Suprapubic skin (tissue), 4 donors: ENCODE measurements around the gene ATG14.

Experiments
- EP300 ChIP-seq: sonication (generic); formaldehyde crosslinking; IDR thresholded peaks from one replicate; pipeline ENCODE4 v1.6.1; 2017; ENCODE audit warnings: antibody characterized with exemption
- POLR2A ChIP-seq, 2 donors: fragments of 450-650 bp; IDR thresholded peaks; one replicate each; pipeline ENCODE4 v1.6.1; 2017; ENCODE audit warnings: antibody characterized with exemption in 2 of 2, mild to moderate bottlenecking in 2 of 2, moderate library complexity in 2 of 2
- POLR2AphosphoS5 ChIP-seq, 3 donors: sonication (generic); formaldehyde crosslinking; IDR thresholded peaks; one replicate each; pipeline ENCODE4 v1.6.1; 2017; ENCODE audit warnings: antibody characterized with exemption in 3 of 3
- TF ChIP-seq, protein P1 (sequence below), 2 donors: fragments of 200-600 bp in 1 of 2; fragments of 450-650 bp in 1 of 2; sonication (generic) in 1 of 2; IDR thresholded peaks; one replicate each; pipeline ENCODE4 v1.5.1; 2016 to 2019; ENCODE audit warnings: antibody characterized with exemption in 2 of 2, mild to moderate bottlenecking in 1 of 2, moderate library complexity in 1 of 2

DNA sequence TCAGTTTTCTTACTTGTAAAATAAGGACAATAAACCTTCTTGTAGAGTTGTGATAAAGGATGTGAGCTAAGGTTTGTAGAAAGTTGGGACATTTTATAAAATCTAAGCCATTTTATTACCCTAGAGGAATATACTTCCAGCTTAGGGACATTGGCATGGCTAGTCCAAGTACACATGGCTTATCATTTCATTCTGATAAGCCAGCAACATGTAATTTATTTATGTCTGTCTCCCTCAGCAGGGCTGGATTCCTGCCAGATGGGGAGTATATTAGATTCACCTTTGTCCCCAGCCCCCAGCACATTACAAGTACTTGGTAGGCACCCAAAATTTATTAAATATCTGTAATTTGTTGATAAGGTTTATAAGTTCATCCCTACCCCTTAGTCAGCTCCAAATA lies 6.3 kb upstream of the ATG14 start:
- TF ChIP-seq, protein P1, sequence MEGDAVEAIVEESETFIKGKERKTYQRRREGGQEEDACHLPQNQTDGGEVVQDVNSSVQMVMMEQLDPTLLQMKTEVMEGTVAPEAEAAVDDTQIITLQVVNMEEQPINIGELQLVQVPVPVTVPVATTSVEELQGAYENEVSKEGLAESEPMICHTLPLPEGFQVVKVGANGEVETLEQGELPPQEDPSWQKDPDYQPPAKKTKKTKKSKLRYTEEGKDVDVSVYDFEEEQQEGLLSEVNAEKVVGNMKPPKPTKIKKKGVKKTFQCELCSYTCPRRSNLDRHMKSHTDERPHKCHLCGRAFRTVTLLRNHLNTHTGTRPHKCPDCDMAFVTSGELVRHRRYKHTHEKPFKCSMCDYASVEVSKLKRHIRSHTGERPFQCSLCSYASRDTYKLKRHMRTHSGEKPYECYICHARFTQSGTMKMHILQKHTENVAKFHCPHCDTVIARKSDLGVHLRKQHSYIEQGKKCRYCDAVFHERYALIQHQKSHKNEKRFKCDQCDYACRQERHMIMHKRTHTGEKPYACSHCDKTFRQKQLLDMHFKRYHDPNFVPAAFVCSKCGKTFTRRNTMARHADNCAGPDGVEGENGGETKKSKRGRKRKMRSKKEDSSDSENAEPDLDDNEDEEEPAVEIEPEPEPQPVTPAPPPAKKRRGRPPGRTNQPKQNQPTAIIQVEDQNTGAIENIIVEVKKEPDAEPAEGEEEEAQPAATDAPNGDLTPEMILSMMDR (IDR thresholded peaks at IDR 0.05), result no peak
- no peak for TF ChIP-seq POLR2AphosphoS5 (IDR thresholded peaks at IDR 0.05)
- TF ChIP-seq POLR2A (IDR thresholded peaks at IDR 0.05), result no peak
- no peak for TF ChIP-seq EP300
